ENCODE measurements around the gene HSDL1. TPM values are rescaled to one million over a fixed set of nuclear protein-coding genes. Genes with fewer than 3 reads are reported as not detected.

Gene HSDL1
- polyA plus RNA-seq, 1 donor from 2014 or later = 217 TPM

DNA sequence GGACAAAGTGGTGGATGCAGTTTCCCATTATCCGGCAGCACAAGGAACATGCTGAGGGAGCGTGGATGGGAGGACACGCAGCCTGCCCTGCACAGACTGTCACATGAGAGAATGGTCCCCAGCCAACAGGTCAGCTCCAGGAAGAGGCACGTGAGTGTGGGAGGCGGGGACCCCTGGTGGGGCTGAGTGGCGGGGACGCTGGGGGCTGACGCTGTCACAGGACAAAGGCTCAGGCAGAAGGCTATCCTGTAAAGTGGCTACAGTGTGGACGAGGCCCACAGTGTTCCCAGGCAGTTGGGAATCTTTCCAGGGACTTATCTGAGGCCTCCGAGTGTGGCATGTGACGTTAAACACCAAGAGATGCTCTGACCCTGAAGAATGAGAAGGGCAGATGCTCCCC lies 58.6 kb downstream of the HSDL1 start:
- Histone ChIP-seq H3K27ac (ENCODE audit: low read length) (no peak overlapping the region), H3F3A (ENCODE audit: insufficient read depth, low read length, poor library complexity, severe bottlenecking) (no peaks in the 10 kb centered on the region), H3K9me2 (ENCODE audit: insufficient read depth, low read length) (no peaks in the 10 kb centered on the region), H3K4me2 (ENCODE audit: low read length) (no peak overlapping the region), H3K9ac (ENCODE audit: low read length) (no peak overlapping the region), H3K9me3 (ENCODE audit: low read length) (no peaks in the 10 kb centered on the region), H3K79me2 (replicated peaks; ENCODE audit: insufficient read depth, low read length) (no peaks in the 10 kb centered on the region), H3K27me3 (ENCODE audit: insufficient read depth, low read depth, low read length) (no peaks in the 10 kb centered on the region), H2AFZ (ENCODE audit: low read depth, low read length) (no peak overlapping the region), H3K4me3 (ENCODE audit: low read length) (no peak overlapping the region), H3K36me3 (ENCODE audit: insufficient read depth, low read length) (peaks cover 5% of the 10 kb centered on the region), H4K20me1 (ENCODE audit: insufficient read depth) (no peaks in the 10 kb centered on the region)
- no peak for TF ChIP-seq SMC3 (conservative IDR thresholded peaks at IDR 0.05; ENCODE audit: poor library complexity)
- TF ChIP-seq, protein P1, sequence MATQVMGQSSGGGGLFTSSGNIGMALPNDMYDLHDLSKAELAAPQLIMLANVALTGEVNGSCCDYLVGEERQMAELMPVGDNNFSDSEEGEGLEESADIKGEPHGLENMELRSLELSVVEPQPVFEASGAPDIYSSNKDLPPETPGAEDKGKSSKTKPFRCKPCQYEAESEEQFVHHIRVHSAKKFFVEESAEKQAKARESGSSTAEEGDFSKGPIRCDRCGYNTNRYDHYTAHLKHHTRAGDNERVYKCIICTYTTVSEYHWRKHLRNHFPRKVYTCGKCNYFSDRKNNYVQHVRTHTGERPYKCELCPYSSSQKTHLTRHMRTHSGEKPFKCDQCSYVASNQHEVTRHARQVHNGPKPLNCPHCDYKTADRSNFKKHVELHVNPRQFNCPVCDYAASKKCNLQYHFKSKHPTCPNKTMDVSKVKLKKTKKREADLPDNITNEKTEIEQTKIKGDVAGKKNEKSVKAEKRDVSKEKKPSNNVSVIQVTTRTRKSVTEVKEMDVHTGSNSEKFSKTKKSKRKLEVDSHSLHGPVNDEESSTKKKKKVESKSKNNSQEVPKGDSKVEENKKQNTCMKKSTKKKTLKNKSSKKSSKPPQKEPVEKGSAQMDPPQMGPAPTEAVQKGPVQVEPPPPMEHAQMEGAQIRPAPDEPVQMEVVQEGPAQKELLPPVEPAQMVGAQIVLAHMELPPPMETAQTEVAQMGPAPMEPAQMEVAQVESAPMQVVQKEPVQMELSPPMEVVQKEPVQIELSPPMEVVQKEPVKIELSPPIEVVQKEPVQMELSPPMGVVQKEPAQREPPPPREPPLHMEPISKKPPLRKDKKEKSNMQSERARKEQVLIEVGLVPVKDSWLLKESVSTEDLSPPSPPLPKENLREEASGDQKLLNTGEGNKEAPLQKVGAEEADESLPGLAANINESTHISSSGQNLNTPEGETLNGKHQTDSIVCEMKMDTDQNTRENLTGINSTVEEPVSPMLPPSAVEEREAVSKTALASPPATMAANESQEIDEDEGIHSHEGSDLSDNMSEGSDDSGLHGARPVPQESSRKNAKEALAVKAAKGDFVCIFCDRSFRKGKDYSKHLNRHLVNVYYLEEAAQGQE (IDR thresholded peaks at IDR 0.05; ENCODE audit: borderline replicate concordance) = no peak
- no peak for TF ChIP-seq EP300 (conservative IDR thresholded peaks at IDR 0.05; ENCODE audit: poor library complexity, severe bottlenecking)
- TF ChIP-seq EZH2 (IDR thresholded peaks at IDR 0.05; ENCODE audit: borderline replicate concordance, insufficient read depth, low read length, poor library complexity, severe bottlenecking) = no peak
- TF ChIP-seq POLR2AphosphoS5 (IDR thresholded peaks at IDR 0.05) = no peak
- no peak for TF ChIP-seq RAD21 (conservative IDR thresholded peaks at IDR 0.05)
- TF ChIP-seq CTCF (IDR thresholded peaks at IDR 0.05; ENCODE audit: poor library complexity, severe bottlenecking) = no peak
- TF ChIP-seq TAF1 (IDR thresholded peaks at IDR 0.05; ENCODE audit: low read depth) = no peak
- no peak for TF ChIP-seq MXI1 (conservative IDR thresholded peaks at IDR 0.05; ENCODE audit: poor library complexity, severe bottlenecking)

DNA sequence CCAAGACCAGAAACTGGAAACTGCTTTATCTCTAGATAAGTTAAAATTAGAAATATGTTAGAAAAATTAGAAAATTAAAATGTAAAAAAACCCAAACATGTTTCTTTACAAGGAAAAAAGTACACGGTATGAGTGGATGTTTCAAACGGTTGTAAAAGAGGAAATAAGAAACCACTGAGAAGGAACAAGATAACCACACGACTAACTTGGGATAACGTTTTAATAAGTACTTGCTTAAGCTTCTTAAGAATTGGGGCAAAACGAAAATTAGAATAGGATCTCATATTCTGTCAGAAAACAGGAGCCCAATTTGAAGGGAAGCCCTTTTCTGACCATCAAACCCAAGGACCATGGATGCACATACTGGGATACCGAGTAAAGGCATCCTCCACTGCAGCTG lies 59.2 kb downstream of the HSDL1 start:
- TF ChIP-seq EP300 (conservative IDR thresholded peaks at IDR 0.05; ENCODE audit: poor library complexity, severe bottlenecking) = no peak
- TF ChIP-seq TAF1 (IDR thresholded peaks at IDR 0.05; ENCODE audit: low read depth) = no peak
- Histone ChIP-seq H3K9me3 (ENCODE audit: low read length) (no peaks in the 10 kb centered on the region), H3K4me3 (ENCODE audit: low read length) (no peak overlapping the region), H3K36me3 (ENCODE audit: insufficient read depth, low read length) (peaks cover 5% of the 10 kb centered on the region), H2AFZ (ENCODE audit: low read depth, low read length) (no peak overlapping the region), H4K20me1 (ENCODE audit: insufficient read depth) (no peaks in the 10 kb centered on the region), H3K9me2 (ENCODE audit: insufficient read depth, low read length) (no peaks in the 10 kb centered on the region), H3K27ac (ENCODE audit: low read length) (no peak overlapping the region), H3K27me3 (ENCODE audit: insufficient read depth, low read depth, low read length) (no peaks in the 10 kb centered on the region), H3K4me2 (ENCODE audit: low read length) (no peak overlapping the region), H3F3A (ENCODE audit: insufficient read depth, low read length, poor library complexity, severe bottlenecking) (no peaks in the 10 kb centered on the region), H3K9ac (ENCODE audit: low read length) (no peak overlapping the region), H3K79me2 (replicated peaks; ENCODE audit: insufficient read depth, low read length) (no peaks in the 10 kb centered on the region)

DNA sequence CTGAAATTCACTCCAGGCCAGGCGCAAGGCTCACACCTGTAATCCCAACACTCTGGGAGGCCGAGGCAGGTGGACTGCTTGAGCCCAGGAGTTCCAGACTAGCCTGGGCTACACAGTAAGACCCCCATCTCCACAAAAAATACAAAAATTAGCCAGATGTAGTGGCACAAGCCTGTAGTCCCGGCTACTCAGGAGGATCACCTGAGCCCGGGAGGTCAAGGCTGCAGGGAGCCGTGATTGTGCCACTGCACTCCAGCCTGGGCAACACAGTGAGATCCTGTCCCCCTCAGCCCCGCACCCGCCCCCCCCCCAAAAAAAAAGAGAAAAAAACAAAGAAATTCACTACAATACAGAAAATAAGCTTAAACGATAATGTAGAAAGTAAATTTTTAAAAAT lies 59.7 kb downstream of the HSDL1 start:
- H3K9me2 ChIP-seq (ENCODE audit: insufficient read depth, low read length) = no peaks in the 10 kb centered on the region
- no peak overlapping the region for H3K27ac ChIP-seq (ENCODE audit: low read length)
- H3K79me2 ChIP-seq (replicated peaks; ENCODE audit: insufficient read depth, low read length) = no peaks in the 10 kb centered on the region
- H3K4me3 ChIP-seq (ENCODE audit: low read length) = no peak overlapping the region
- no peak overlapping the region for H3K9ac ChIP-seq (ENCODE audit: low read length)
- H4K20me1 ChIP-seq (ENCODE audit: insufficient read depth) = no peaks in the 10 kb centered on the region
- H3K27me3 ChIP-seq (ENCODE audit: insufficient read depth, low read depth, low read length) = no peaks in the 10 kb centered on the region
- H3F3A ChIP-seq (ENCODE audit: insufficient read depth, low read length, poor library complexity, severe bottlenecking) = no peaks in the 10 kb centered on the region
- TF ChIP-seq RAD21 (conservative IDR thresholded peaks at IDR 0.05) (no peak), TAF1 (IDR thresholded peaks at IDR 0.05; ENCODE audit: low read depth) (no peak), CTCF (IDR thresholded peaks at IDR 0.05; ENCODE audit: poor library complexity, severe bottlenecking) (no peak), MXI1 (conservative IDR thresholded peaks at IDR 0.05; ENCODE audit: poor library complexity, severe bottlenecking) (no peak), POLR2AphosphoS5 (IDR thresholded peaks at IDR 0.05) (no peak), EZH2 (IDR thresholded peaks at IDR 0.05; ENCODE audit: borderline replicate concordance, insufficient read depth, low read length, poor library complexity, severe bottlenecking) (no peak), EP300 (conservative IDR thresholded peaks at IDR 0.05; ENCODE audit: poor library complexity, severe bottlenecking) (no peak), SMC3 (conservative IDR thresholded peaks at IDR 0.05; ENCODE audit: poor library complexity) (no peak)
- TF ChIP-seq, protein P1 (IDR thresholded peaks at IDR 0.05; ENCODE audit: borderline replicate concordance) = no peak
- no peak overlapping the region for H3K4me2 ChIP-seq (ENCODE audit: low read length)
- no peaks in the 10 kb centered on the region for H3K9me3 ChIP-seq (ENCODE audit: low read length)
- peaks cover 5% of the 10 kb centered on the region for H3K36me3 ChIP-seq (ENCODE audit: insufficient read depth, low read length)
- H2AFZ ChIP-seq (ENCODE audit: low read depth, low read length) = no peak overlapping the region
